Dendritic cell treated with granulocyte-macrophage colony-stimulating factor and Interleukin-4, amounts not matched to agents 40 ng/mL and 50 ng/mL, for 4 days (primary cell): ENCODE data around the gene DIO3.
"Not testable (repeated sequence)": the region's sequence is repeated elsewhere in the genome, so short reads cannot be mapped to it uniquely, and the experiment has no call there.

Experiments
- H3K27ac Mint-ChIP-seq: one replicate; pipeline ENCODE4 v1.8.0; 2022; ENCODE audit warnings: mild to moderate bottlenecking, mixed read lengths
- H3K27me3 Mint-ChIP-seq: one replicate; pipeline ENCODE4 v1.8.0; 2022; ENCODE audit warnings: mild to moderate bottlenecking, mixed read lengths
- H3K36me3 Mint-ChIP-seq: one replicate; pipeline ENCODE4 v1.8.0; 2022; ENCODE audit warnings: low read depth, mixed read lengths
- H3K4me1 Mint-ChIP-seq: one replicate; pipeline ENCODE4 v1.8.0; 2022; ENCODE audit warnings: low read depth, mixed read lengths
- H3K4me3 Mint-ChIP-seq: one replicate; pipeline ENCODE4 v1.8.0; 2022; ENCODE audit warnings: mild to moderate bottlenecking, moderate library complexity, mixed read lengths
- H3K9me3 Mint-ChIP-seq: one replicate; pipeline ENCODE4 v1.8.0; 2022; ENCODE audit warnings: mixed read lengths
- intact Hi-C: fragments of 100-400 bp; cut with micrococcal nuclease; formaldehyde crosslinking; loops from one replicate; pipeline ENCODE4 v1.15.0; 2022

Gene DIO3

GRCh38 chr14:101559624-101560533, 1.4 kb upstream of the DIO3 start:
- peaks cover 77% of the 10 kb centered on the region for H3K27me3 Mint-ChIP-seq
- intact Hi-C loops: no loop called here
- no peak overlapping the region for H3K4me3 Mint-ChIP-seq

GRCh38 chr14:101560534-101561113, 671 bp upstream of the DIO3 start:
- H3K4me3 Mint-ChIP-seq: no peak overlapping the region
- no peaks in the 10 kb centered on the region for H3K4me1 Mint-ChIP-seq
- peaks cover 11% of the 10 kb centered on the region for H3K36me3 Mint-ChIP-seq
- intact Hi-C loops: no loop called here
- H3K27ac Mint-ChIP-seq: no peak overlapping the region
- H3K9me3 Mint-ChIP-seq: peaks cover 14% of the 10 kb centered on the region
- H3K27me3 Mint-ChIP-seq: peaks cover 83% of the 10 kb centered on the region

More at GRCh38 chr14:101559624-101560533, 1.4 kb upstream of the DIO3 start:
- H3K4me1 Mint-ChIP-seq: no peaks in the 10 kb centered on the region
- H3K27ac Mint-ChIP-seq: no peak overlapping the region
- peaks cover 14% of the 10 kb centered on the region for H3K9me3 Mint-ChIP-seq
- peaks cover 11% of the 10 kb centered on the region for H3K36me3 Mint-ChIP-seq

DNA sequence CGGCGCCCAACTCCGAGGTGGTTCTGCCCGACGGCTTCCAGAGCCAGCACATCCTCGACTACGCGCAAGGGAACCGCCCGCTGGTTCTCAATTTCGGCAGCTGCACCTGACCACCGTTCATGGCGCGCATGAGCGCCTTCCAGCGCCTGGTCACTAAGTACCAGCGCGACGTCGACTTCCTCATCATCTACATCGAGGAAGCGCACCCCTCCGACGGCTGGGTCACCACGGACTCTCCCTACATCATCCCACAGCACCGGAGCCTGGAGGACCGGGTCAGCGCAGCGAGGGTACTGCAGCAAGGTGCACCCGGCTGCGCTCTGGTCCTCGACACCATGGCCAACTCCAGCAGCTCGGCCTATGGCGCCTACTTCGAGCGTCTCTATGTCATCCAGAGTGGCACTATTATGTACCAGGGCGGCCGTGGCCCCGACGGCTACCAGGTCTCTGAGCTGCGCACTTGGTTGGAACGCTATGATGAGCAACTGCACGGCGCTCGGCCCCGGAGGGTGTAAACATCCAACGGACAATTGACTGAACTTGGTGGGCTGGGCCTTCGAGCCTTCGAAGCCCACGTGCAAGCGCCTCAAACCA, 699 bp downstream of the DIO3 start:
- intact Hi-C loops: no loop called here
- Mint-ChIP-seq H3K36me3 (peaks cover 11% of the 10 kb centered on the region), H3K4me1 (no peaks in the 10 kb centered on the region), H3K27me3 (peaks cover 90% of the 10 kb centered on the region), H3K27ac (no peak overlapping the region), H3K9me3 (peaks cover 14% of the 10 kb centered on the region), H3K4me3 (no peak overlapping the region)

DNA sequence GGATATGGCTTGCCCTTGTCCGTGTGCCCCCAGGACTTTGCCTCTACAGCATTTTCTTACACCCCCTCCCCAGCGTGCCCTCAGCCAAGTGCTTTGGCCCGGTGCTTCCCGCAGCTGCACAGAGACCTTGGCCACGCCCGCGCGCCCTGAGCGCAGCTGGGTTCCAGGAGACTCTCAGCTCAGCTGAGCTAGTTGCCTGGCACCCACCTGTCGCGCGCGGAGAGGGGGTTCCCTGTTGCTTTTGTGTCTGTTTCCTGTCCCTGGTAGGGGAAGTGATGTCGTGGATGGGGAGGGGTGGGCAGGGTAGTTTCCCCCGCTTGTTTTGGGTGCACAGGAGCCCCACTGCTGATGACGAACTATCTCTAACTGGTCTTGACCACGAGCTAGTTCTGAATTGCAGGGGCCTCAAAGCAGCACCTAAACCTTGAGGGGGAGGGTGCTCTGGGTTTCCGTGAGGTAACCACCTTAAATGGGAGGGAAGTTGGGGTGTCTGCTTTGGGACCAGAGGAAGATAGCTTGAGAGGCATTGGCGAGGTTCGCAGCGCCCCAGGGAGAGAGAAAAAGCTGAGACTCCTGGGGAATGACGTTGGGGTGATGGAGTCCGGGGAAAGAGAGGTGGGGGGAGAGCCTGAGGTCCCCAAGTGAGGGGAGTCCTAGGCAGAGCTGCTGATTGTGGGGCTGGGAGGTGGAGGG, 1.5 kb downstream of the DIO3 start:
- intact Hi-C loops: no loop called here
- peaks cover 89% of the 10 kb centered on the region for H3K27me3 Mint-ChIP-seq
- H3K4me3 Mint-ChIP-seq: no peak overlapping the region

DNA sequence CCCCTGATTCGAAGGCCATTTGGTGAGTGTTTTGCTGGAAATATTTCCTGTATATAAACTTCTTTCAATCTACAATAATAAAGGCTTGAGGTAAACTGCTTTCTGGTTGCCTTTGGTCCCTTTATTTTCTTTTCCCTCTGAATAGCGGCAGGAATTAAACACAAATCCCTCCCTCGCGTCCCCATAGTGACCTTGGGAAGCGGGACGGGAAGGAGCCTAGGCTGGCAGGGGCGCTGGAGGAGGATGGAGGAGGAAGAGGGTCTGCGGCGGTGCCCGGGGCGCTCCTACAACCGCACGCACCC, 2.0 kb downstream of the DIO3 start:
- H3K9me3 Mint-ChIP-seq: peaks cover 14% of the 10 kb centered on the region

More for the DNA sequence above, 1.5 kb downstream of the DIO3 start:
- H3K9me3 Mint-ChIP-seq: peaks cover 14% of the 10 kb centered on the region
- no peak overlapping the region for H3K27ac Mint-ChIP-seq
- H3K36me3 Mint-ChIP-seq: peaks cover 11% of the 10 kb centered on the region
- no peaks in the 10 kb centered on the region for H3K4me1 Mint-ChIP-seq

GRCh38 chr14:101563654-101564443, 2.6 kb downstream of the DIO3 start:
- Mint-ChIP-seq H3K4me3 (no peak overlapping the region), H3K9me3 (peaks cover 14% of the 10 kb centered on the region), H3K27me3 (peaks cover 83% of the 10 kb centered on the region), H3K27ac (no peak overlapping the region), H3K4me1 (no peaks in the 10 kb centered on the region), H3K36me3 (peaks cover 11% of the 10 kb centered on the region)
- intact Hi-C loops: no loop called here

More for the DNA sequence above, 2.0 kb downstream of the DIO3 start:
- Mint-ChIP-seq H3K27me3 (peaks cover 87% of the 10 kb centered on the region), H3K4me1 (no peaks in the 10 kb centered on the region), H3K4me3 (no peak overlapping the region), H3K36me3 (peaks cover 11% of the 10 kb centered on the region), H3K27ac (no peak overlapping the region)
- intact Hi-C loops: no loop called here

GRCh38 chr14:101564444-101564776, 3.1 kb downstream of the DIO3 start:
- Mint-ChIP-seq H3K36me3 (peaks cover 11% of the 10 kb centered on the region), H3K4me1 (no peaks in the 10 kb centered on the region), H3K4me3 (no peak overlapping the region), H3K27ac (no peak overlapping the region), H3K27me3 (peaks cover 81% of the 10 kb centered on the region), H3K9me3 (peaks cover 14% of the 10 kb centered on the region)
- intact Hi-C loops: no loop called here

DNA sequence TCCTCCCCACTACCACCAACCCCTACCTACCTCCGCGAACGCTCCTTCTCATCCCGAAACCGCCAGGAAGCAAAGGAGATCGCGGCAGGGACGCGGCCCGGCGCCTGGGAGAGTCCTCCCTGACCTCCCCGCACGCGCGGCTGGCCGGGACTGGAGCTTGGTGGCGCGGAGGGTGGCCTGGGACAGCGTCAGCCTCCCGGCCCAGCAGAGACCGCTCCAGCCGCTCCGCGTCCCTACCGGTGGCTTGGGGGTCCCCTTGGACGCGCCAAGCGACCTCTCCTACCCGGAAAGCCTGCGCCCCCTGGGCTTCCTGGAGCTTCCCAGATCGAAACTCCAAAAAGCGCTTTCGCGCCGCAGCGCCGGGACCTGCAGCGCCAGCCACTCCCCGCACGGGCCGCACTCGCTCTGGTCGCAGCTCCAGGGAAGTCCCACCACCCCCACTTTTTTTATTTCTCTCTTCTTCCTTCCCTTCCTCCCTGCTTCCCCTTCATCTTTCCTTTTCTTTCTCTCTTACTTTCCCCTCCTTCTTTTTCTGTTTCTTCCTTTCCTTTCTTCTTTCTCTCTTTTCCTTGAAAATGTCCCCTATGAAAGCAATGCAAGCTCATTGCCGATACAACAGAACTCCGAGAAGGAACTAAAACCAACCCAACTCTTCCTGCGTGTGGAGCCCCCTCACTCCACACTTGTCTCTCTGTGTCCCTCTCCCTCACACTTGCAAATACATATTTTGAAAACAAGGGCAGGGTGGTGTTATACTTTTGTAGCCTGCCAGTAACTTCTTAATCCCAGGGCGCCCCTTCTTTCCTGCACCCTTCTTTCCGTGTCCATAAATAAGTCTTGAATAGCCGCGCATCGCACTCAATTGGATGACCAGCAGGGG, 3.8 kb downstream of the DIO3 start:
- intact Hi-C loops: no loop called here
- no peak overlapping the region for H3K27ac Mint-ChIP-seq
- H3K4me3 Mint-ChIP-seq: no peak overlapping the region
- peaks cover 77% of the 10 kb centered on the region for H3K27me3 Mint-ChIP-seq
- H3K36me3 Mint-ChIP-seq: peaks cover 11% of the 10 kb centered on the region
- H3K4me1 Mint-ChIP-seq: no peaks in the 10 kb centered on the region
- H3K9me3 Mint-ChIP-seq: peaks cover 14% of the 10 kb centered on the region

DNA sequence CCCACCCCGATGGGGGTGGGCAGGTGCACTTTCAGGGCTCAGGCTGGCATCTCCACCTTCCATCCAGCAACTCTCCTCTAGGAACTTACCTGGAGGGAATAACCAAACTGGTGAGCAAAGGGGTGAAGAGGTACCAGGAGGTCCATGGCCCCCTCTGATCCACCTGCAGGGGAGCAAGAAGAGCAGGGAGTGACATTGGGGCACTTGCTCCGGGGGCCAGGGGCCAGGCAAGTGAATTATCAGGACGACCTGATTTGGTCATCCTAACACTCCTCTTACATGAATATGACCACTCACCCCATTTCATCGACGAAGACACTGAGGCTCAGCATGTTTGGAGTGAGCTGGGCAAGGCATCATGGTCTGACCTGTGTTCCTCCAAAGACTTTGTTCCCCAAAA, 6.0 kb downstream of the DIO3 start:
- Mint-ChIP-seq H3K4me1 (no peaks in the 10 kb centered on the region), H3K36me3 (peaks cover under 1% of the 10 kb centered on the region), H3K27ac (no peak overlapping the region), H3K4me3 (no peak overlapping the region), H3K9me3 (peaks cover 5% of the 10 kb centered on the region), H3K27me3 (peaks cover 67% of the 10 kb centered on the region)
- intact Hi-C loops: no loop called here

- intact Hi-C loops: no loop called here
- H3K9me3 Mint-ChIP-seq: no peaks in the 10 kb centered on the region
- peaks cover 33% of the 10 kb centered on the region for H3K27me3 Mint-ChIP-seq
- H3K27ac Mint-ChIP-seq: no peak overlapping the region
- H3K36me3 Mint-ChIP-seq: no peaks in the 10 kb centered on the region
- no peak overlapping the region for H3K4me3 Mint-ChIP-seq
- H3K4me1 Mint-ChIP-seq: no peaks in the 10 kb centered on the region
These were observed 9.7 kb downstream of the DIO3 start for GRCh38 chr14:101571004-101571403.

DNA sequence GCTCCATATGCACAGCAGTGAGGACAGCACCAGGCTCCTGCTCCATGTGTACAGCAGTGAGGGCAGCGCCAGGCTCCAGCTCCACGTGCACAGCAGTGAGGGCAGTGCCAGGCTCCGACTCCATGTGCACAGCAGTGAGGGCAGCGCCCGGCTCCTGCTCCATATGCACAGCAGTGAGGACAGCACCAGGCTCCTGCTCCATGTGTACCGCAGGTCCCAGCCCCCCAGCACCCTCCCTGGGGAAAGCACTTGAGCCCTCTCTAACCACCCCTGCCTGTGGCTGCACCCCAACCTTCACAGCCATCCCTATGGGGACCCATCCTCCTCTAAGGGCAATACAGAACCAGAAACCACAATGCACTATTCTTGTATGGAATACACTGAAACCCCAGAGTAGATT, 11.2 kb downstream of the DIO3 start:
- not testable (repeated sequence) for H3K4me1 Mint-ChIP-seq

GRCh38 chr14:101573289-101573688, 12.0 kb downstream of the DIO3 start:
- no peaks in the 10 kb centered on the region for H3K4me1 Mint-ChIP-seq
- no peaks in the 10 kb centered on the region for H3K36me3 Mint-ChIP-seq
- peaks cover 14% of the 10 kb centered on the region for H3K27me3 Mint-ChIP-seq
- H3K4me3 Mint-ChIP-seq: no peak overlapping the region
- intact Hi-C loops: no loop called here
- H3K9me3 Mint-ChIP-seq: no peaks in the 10 kb centered on the region
- H3K27ac Mint-ChIP-seq: no peak overlapping the region

More for the DNA sequence above, 11.2 kb downstream of the DIO3 start:
- peaks cover 17% of the 10 kb centered on the region for H3K27me3 Mint-ChIP-seq
- H3K27ac Mint-ChIP-seq, intact Hi-C loops, H3K9me3 Mint-ChIP-seq, H3K36me3 Mint-ChIP-seq, H3K4me3 Mint-ChIP-seq: not testable (repeated sequence)

DNA sequence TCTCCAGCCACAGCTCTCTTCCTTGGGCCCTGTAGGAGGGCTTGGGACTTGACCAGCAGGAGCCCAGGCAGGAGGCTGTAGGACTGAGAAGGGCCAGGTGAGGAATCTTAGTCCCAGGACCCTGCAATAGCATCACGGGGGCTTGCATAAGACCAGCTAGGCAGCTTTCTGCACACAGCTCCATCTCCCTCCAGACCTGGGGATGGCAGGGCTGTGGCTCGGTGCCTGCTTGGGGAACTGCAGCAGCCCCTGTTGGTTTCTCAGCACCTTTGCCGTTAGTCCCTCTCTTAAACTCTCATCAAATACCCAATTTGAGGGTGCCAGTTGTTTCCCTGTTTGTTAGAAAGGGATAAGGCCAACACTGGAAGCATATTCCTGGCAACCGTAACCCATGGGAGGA, 14.3 kb downstream of the DIO3 start:
- no peak overlapping the region for H3K27ac Mint-ChIP-seq
- intact Hi-C loops: no loop called here
- H3K27me3 Mint-ChIP-seq: peaks cover 6% of the 10 kb centered on the region
- H3K4me1 Mint-ChIP-seq: no peaks in the 10 kb centered on the region
- no peaks in the 10 kb centered on the region for H3K9me3 Mint-ChIP-seq
- no peak overlapping the region for H3K4me3 Mint-ChIP-seq
- no peaks in the 10 kb centered on the region for H3K36me3 Mint-ChIP-seq
